Measurements from ENCODE around the gene UBE2J2. TPM values are rescaled to one million over a fixed set of nuclear protein-coding genes. Genes with fewer than 3 reads are reported as not detected.

The UBE2J2 gene
- total and polyA plus RNA-seq, 2 donors (not counting 3 experiments of a cell fraction or from before 2014, with no cell fraction given), result 60.7 to 80.7 TPM

- BruUV-seq (replicated peaks), result no TSS peak
- H3K79me2 ChIP-seq (ENCODE audit: control insufficient read depth, insufficient read depth, low read length), result no peaks in the 10 kb centered on the region
- intact Hi-C loops (cut with micrococcal nuclease), result no loop called here
- CTCF ChIA-PET, result interaction anchor here (1.3 to 1.4 kb wide), 2 partner anchors 12 to 13 kb away, joined by 4 to 7 read pairs; no protein-coding TSS in a partner anchor
- H3K9ac ChIP-seq (replicated peaks; ENCODE audit: extremely low read depth, insufficient read depth, low read length), result no peak overlapping the region
- H3K9me3 ChIP-seq (replicated peaks; ENCODE audit: control insufficient read depth, insufficient read depth, low read length), result no peaks in the 10 kb centered on the region
- FAIRE-seq (no peak), DNase-seq (ENCODE audit: low read depth, low spot score) (no peak)
- H3K27me3 ChIP-seq (ENCODE audit: control insufficient read depth in 2 of 2, insufficient read depth in 2 of 2, low read length in 2 of 2), result no peaks in the 10 kb centered on the region
- TF ChIP-seq POLR2A (IDR thresholded peaks at IDR 0.05; ENCODE audit: low read depth, low read length) (no peak), GATA2 (IDR thresholded peaks at IDR 0.05; ENCODE audit: insufficient read depth, insufficient read length, low read depth, low read length) (no peak), CTCF (IDR thresholded peaks at IDR 0.05; ENCODE audit: extremely low read depth in 1 of 2, insufficient read depth in 1 of 2, low read depth in 1 of 2, low read length in 2 of 2) (no peak), EZH2 (IDR thresholded peaks at IDR 0.05; ENCODE audit: borderline replicate concordance, low read depth, low read length, severe bottlenecking) (no peak), FOS (IDR thresholded peaks at IDR 0.05; ENCODE audit: borderline replicate concordance, insufficient read depth, low read length) (no peak)
- no peak overlapping the region for H3K4me2 ChIP-seq (ENCODE audit: insufficient read depth, low read length)
- no peaks in the 10 kb centered on the region for H3K9me1 ChIP-seq (replicated peaks; ENCODE audit: control insufficient read depth, extremely low read depth, insufficient read depth, low read length)
- no peaks in the 10 kb centered on the region for H3K36me3 ChIP-seq (ENCODE audit: control insufficient read depth in 2 of 2, extremely low read depth in 1 of 2, insufficient read depth in 2 of 2, low read length in 2 of 2)
- POLR2A ChIA-PET, result no interaction called here
- dilution Hi-C loops (cut with MboI; ENCODE audit: extremely low pct_ligation_motif_present, low sequenced_read_pairs), result no loop called here
- peaks cover 8% of the 10 kb centered on the region for H3K4me1 ChIP-seq (ENCODE audit: control insufficient read depth, extremely low read depth, insufficient read depth, low read length)
- H2AFZ ChIP-seq (ENCODE audit: low read depth, low read length), result no peak overlapping the region
- H4K20me1 ChIP-seq (replicated peaks; ENCODE audit: control insufficient read depth, extremely low read depth, insufficient read depth, low read length), result no peaks in the 10 kb centered on the region
- H3K4me3 ChIP-seq (replicated peaks in 1 of 3; ENCODE audit: insufficient read depth in 1 of 3, low read depth in 1 of 3, low read length in 3 of 3), result no peak overlapping the region
- no peak overlapping the region for H3K27ac ChIP-seq (ENCODE audit: insufficient read depth, low read depth, low read length)
These were observed 5.0 kb upstream of the UBE2J2 start for GRCh38 chr1:1278620-1279019.

- Histone ChIP-seq H3K79me2 (ENCODE audit: control insufficient read depth, insufficient read depth, low read length) (peaks cover 26% of the 10 kb centered on the region), H3K4me3 (replicated peaks in 1 of 3; ENCODE audit: insufficient read depth in 1 of 3, low read depth in 1 of 3, low read length in 3 of 3) (no peak overlapping the region), H3K27ac (ENCODE audit: insufficient read depth, low read depth, low read length) (no peak overlapping the region), H3K9me3 (replicated peaks; ENCODE audit: control insufficient read depth, insufficient read depth, low read length) (no peaks in the 10 kb centered on the region), H3K36me3 (ENCODE audit: control insufficient read depth in 2 of 2, extremely low read depth in 1 of 2, insufficient read depth in 2 of 2, low read length in 2 of 2) (no peaks in the 10 kb centered on the region), H3K27me3 (ENCODE audit: control insufficient read depth in 2 of 2, insufficient read depth in 2 of 2, low read length in 2 of 2) (no peaks in the 10 kb centered on the region), H3K9me1 (replicated peaks; ENCODE audit: control insufficient read depth, extremely low read depth, insufficient read depth, low read length) (no peaks in the 10 kb centered on the region), H2AFZ (ENCODE audit: low read depth, low read length) (no peak overlapping the region), H3K4me1 (ENCODE audit: control insufficient read depth, extremely low read depth, insufficient read depth, low read length) (peaks cover 24% of the 10 kb centered on the region), H4K20me1 (replicated peaks; ENCODE audit: control insufficient read depth, extremely low read depth, insufficient read depth, low read length) (no peaks in the 10 kb centered on the region), H3K9ac (replicated peaks; ENCODE audit: extremely low read depth, insufficient read depth, low read length) (no peak overlapping the region), H3K4me2 (ENCODE audit: insufficient read depth, low read length) (no peak overlapping the region)
- FAIRE-seq (no peak), DNase-seq (ENCODE audit: low read depth, low spot score) (no peak)
- BruUV-seq (replicated peaks), result no TSS peak
- no peak for TF ChIP-seq POLR2A (IDR thresholded peaks at IDR 0.05; ENCODE audit: low read depth, low read length)
- TF ChIP-seq GATA2 (IDR thresholded peaks at IDR 0.05; ENCODE audit: insufficient read depth, insufficient read length, low read depth, low read length), result no peak
- TF ChIP-seq CTCF (IDR thresholded peaks at IDR 0.05; ENCODE audit: extremely low read depth in 1 of 2, insufficient read depth in 1 of 2, low read depth in 1 of 2, low read length in 2 of 2), result no peak
- no peak for TF ChIP-seq MYC (IDR thresholded peaks at IDR 0.05; ENCODE audit: low read depth, low read length)
- TF ChIP-seq MAX (IDR thresholded peaks at IDR 0.05; ENCODE audit: insufficient read depth, insufficient read length), result no peak
- no peak for TF ChIP-seq JUN (IDR thresholded peaks at IDR 0.05; ENCODE audit: borderline replicate concordance, insufficient read depth, insufficient read length, low read depth)
- no peak for TF ChIP-seq FOS (IDR thresholded peaks at IDR 0.05; ENCODE audit: borderline replicate concordance, insufficient read depth, low read length)
- TF ChIP-seq EZH2 (IDR thresholded peaks at IDR 0.05; ENCODE audit: borderline replicate concordance, low read depth, low read length, severe bottlenecking), result no peak
- no peak for TF ChIP-seq POLR2AphosphoS5 (IDR thresholded peaks at IDR 0.05; ENCODE audit: insufficient read depth, low read depth, low read length)
- intact Hi-C loops (cut with micrococcal nuclease) (loop anchor here (2.0 kb wide), 1 partner anchor 45 kb away; no protein-coding TSS in a partner anchor), dilution Hi-C loops (cut with MboI; ENCODE audit: extremely low pct_ligation_motif_present, low sequenced_read_pairs) (no loop called here)
- POLR2A ChIA-PET, result no interaction called here
- CTCF ChIA-PET, result no interaction called here
These were observed 2.2 kb upstream of the UBE2J2 start for GRCh38 chr1:1275836-1276235.
